HepG2 (cell line): ENCODE data around the gene STK10. TPM values are rescaled to one million over a fixed set of nuclear protein-coding genes. Genes with fewer than 3 reads are reported as not detected.

ENCODE experiments used
- ERF ChIP-seq: IDR thresholded peaks from 2 replicates; pipeline ENCODE4 v1.6.1; 2018; ENCODE audit warnings: missing biosample characterization, missing genetic modification reagents
- HNF4G ChIP-seq, 2 experiments: sonication (generic) in 1 of 2; formaldehyde crosslinking in 1 of 2; IDR thresholded peaks; 2 replicates each; pipeline versions ENCODE4 v1.4.0 to v1.6.1; 2011 to 2020; ENCODE audit warnings: borderline replicate concordance in 2 of 2, low read depth in 2 of 2, mild to moderate bottlenecking in 2 of 2, low read length in 1 of 2, missing genetic modification reagents in 1 of 2, moderate library complexity in 1 of 2
- KAT8 ChIP-seq: IDR thresholded peaks from 2 replicates; pipeline ENCODE4 v1.6.1; 2016; ENCODE audit warnings: missing genetic modification reagents, missing compliant biosample characterization
- REXO4 ChIP-seq: sonication (generic); formaldehyde crosslinking; IDR thresholded peaks from 2 replicates; pipeline ENCODE4 v1.8.0; 2022; ENCODE audit warnings: missing genetic modification reagents, mild to moderate bottlenecking, borderline replicate concordance
- SIN3A ChIP-seq: IDR thresholded peaks from 2 replicates; pipeline ENCODE4 v1.6.1; 2011; ENCODE audit warnings: low read depth, mild to moderate bottlenecking, control low read depth, low read length, borderline replicate concordance
- TBX2 ChIP-seq: sonication (generic); formaldehyde crosslinking; IDR thresholded peaks from 2 replicates; pipeline ENCODE4 v1.5.0; 2020; ENCODE audit warnings: missing genetic modification reagents, mild to moderate bottlenecking, borderline replicate concordance
- TMF1 ChIP-seq: sonication (generic); formaldehyde crosslinking; IDR thresholded peaks from 2 replicates; pipeline ENCODE4 v1.8.1; 2022; ENCODE audit warnings: low read depth, missing genetic modification reagents
- USF2 ChIP-seq, 2 experiments: sonication (generic) in 1 of 2; formaldehyde crosslinking in 1 of 2; IDR thresholded peaks; 2 replicates each; pipeline versions ENCODE4 v1.5.1 to v1.6.1; 2011 to 2020; ENCODE audit warnings: borderline replicate concordance in 1 of 2, low read depth in 1 of 2, low read length in 1 of 2, mild to moderate bottlenecking in 1 of 2, missing genetic modification reagents in 1 of 2, moderate library complexity in 1 of 2
- YEATS4 ChIP-seq: sonication (generic); formaldehyde crosslinking; IDR thresholded peaks from 2 replicates; pipeline ENCODE4 v1.4.0; 2020; ENCODE audit warnings: missing genetic modification reagents, borderline replicate concordance
- ZNF614 ChIP-seq: IDR thresholded peaks from 2 replicates; pipeline ENCODE4 v1.6.1; 2018; ENCODE audit warnings: missing biosample characterization, missing genetic modification reagents, inconsistent platforms, borderline replicate concordance
- polyA plus RNA-seq, 8 experiments: library from polyadenylated mRNA; depleted of rRNA in 3 of 8; stranded (reverse) in 7 of 8; unstranded in 1 of 8; fragments of >200 nt; fragmentation: Illumina TruSeq in 4 of 8; extraction: Trizol in 4 of 8; gene quantifications; 2 replicates each; pipeline versions ENCODE4 v1.2.1 to v1.2.3, GENCODE V29; 2011 to 2016; ENCODE audit warnings: low read depth in 4 of 8, missing spikeins in 1 of 8, mixed read lengths in 1 of 8; ENCODE audit not compliant: insufficient read depth in 1 of 8
- total RNA-seq, 5 experiments: library from RNA; depleted of rRNA; stranded (reverse); fragments of >200 nt; fragmentation: Illumina TruSeq; extraction: Trizol; gene quantifications; 2 replicates each; pipeline ENCODE4 v1.2.3, GENCODE V29; 2016; ENCODE audit warnings: low read depth in 1 of 5
- TF ChIP-seq, protein P1 (sequence below), 2 experiments: sonication (generic) in 1 of 2; formaldehyde crosslinking in 1 of 2; IDR thresholded peaks; 2 replicates each; pipeline versions ENCODE4 v1.4.0 to v1.6.1; 2018 to 2020; ENCODE audit warnings: missing genetic modification reagents in 2 of 2, borderline replicate concordance in 1 of 2, low read depth in 1 of 2, mild to moderate bottlenecking in 1 of 2, missing biosample characterization in 1 of 2
- TF ChIP-seq, protein P2 (sequence below): sonication (generic); formaldehyde crosslinking; IDR thresholded peaks from 2 replicates; pipeline ENCODE4 v1.5.0; 2020; ENCODE audit warnings: missing genetic modification reagents, mild to moderate bottlenecking, borderline replicate concordance
- TF ChIP-seq, protein P3 (sequence below): sonication (generic); formaldehyde crosslinking; IDR thresholded peaks from 2 replicates; pipeline ENCODE4 v1.4.0; 2020; ENCODE audit warnings: missing genetic modification reagents
- TF ChIP-seq, protein P4 (sequence below): sonication (generic); formaldehyde crosslinking; IDR thresholded peaks from 2 replicates; pipeline ENCODE4 v1.5.0; 2020; ENCODE audit warnings: missing genetic modification reagents
- TF ChIP-seq, protein P5 (sequence below): fragments of 450-650 bp; IDR thresholded peaks from 2 replicates; pipeline ENCODE4 v1.6.1; 2017; ENCODE audit warnings: mild to moderate bottlenecking

STK10 gene
- total and polyA plus RNA-seq, 2 of the 13 experiments (the other 11 are each of a cell fraction or from before 2014, with no cell fraction given): 7.0 to 7.2 TPM

DNA sequence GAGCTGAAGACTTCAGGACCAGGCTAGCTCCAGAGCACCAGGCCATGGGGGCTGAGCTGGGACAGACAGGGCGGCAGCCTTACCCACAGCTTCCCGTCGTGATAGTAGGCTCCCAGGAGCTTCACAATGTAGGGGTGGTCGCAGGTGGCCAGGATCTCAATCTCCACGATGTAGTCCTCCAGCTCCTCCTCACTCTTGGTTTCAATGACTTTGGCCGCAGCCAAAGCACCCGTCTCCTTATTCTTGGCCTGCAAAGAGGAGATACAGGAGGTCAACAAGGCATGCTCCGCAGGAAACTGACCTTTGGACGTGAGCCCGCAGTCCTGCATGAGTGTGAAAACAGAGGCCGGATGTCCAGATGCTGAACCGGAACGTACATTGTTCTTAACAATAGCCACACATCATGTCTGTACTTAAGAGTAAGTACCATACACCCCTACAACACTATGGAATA is 31.5 kb downstream of the STK10 start (continued):
- TF ChIP-seq, protein P1, sequence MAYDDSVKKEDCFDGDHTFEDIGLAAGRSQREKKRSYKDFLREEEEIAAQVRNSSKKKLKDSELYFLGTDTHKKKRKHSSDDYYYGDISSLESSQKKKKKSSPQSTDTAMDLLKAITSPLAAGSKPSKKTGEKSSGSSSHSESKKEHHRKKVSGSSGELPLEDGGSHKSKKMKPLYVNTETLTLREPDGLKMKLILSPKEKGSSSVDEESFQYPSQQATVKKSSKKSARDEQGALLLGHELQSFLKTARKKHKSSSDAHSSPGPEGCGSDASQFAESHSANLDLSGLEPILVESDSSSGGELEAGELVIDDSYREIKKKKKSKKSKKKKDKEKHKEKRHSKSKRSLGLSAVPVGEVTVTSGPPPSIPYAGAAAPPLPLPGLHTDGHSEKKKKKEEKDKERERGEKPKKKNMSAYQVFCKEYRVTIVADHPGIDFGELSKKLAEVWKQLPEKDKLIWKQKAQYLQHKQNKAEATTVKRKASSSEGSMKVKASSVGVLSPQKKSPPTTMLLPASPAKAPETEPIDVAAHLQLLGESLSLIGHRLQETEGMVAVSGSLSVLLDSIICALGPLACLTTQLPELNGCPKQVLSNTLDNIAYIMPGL (CRISPR knock-in tag; IDR thresholded peaks at IDR 0.05; ENCODE audit: borderline replicate concordance in 1 of 2, low read depth in 1 of 2): no peak
- peak; percentile 61; the same call in 1 of the 2 replicates for TF ChIP-seq ZNF614 (CRISPR knock-in tag)
- TF ChIP-seq YEATS4 (CRISPR knock-in tag): no peak
- TF ChIP-seq, protein P2, sequence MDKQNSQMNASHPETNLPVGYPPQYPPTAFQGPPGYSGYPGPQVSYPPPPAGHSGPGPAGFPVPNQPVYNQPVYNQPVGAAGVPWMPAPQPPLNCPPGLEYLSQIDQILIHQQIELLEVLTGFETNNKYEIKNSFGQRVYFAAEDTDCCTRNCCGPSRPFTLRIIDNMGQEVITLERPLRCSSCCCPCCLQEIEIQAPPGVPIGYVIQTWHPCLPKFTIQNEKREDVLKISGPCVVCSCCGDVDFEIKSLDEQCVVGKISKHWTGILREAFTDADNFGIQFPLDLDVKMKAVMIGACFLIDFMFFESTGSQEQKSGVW: no peak
- peak; percentile 65 for TF ChIP-seq ERF (CRISPR knock-in tag)
- no peak for TF ChIP-seq SIN3A
- peak; percentile 62; the same call in 1 of the 2 replicates for TF ChIP-seq TBX2 (CRISPR knock-in tag)
- TF ChIP-seq TMF1 (CRISPR knock-in tag): no peak
- no peak for TF ChIP-seq REXO4 (CRISPR knock-in tag)
- TF ChIP-seq, protein P3, sequence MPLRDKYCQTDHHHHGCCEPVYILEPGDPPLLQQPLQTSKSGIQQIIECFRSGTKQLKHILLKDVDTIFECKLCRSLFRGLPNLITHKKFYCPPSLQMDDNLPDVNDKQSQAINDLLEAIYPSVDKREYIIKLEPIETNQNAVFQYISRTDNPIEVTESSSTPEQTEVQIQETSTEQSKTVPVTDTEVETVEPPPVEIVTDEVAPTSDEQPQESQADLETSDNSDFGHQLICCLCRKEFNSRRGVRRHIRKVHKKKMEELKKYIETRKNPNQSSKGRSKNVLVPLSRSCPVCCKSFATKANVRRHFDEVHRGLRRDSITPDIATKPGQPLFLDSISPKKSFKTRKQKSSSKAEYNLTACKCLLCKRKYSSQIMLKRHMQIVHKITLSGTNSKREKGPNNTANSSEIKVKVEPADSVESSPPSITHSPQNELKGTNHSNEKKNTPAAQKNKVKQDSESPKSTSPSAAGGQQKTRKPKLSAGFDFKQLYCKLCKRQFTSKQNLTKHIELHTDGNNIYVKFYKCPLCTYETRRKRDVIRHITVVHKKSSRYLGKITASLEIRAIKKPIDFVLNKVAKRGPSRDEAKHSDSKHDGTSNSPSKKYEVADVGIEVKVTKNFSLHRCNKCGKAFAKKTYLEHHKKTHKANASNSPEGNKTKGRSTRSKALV (CRISPR knock-in tag): no peak
- TF ChIP-seq USF2 (IDR thresholded peaks at IDR 0.05; ENCODE audit: low read depth, low read length): no peak
- TF ChIP-seq USF2 (CRISPR knock-in tag; IDR thresholded peaks at IDR 0.05; ENCODE audit: borderline replicate concordance): no peak
- peak; percentile 39; the same call in 1 of the 2 replicates for TF ChIP-seq KAT8 (CRISPR knock-in tag)
- TF ChIP-seq HNF4G (IDR thresholded peaks at IDR 0.05; ENCODE audit: borderline replicate concordance, low read depth, low read length): peak; percentile 83
- TF ChIP-seq HNF4G (CRISPR knock-in tag; IDR thresholded peaks at IDR 0.05; ENCODE audit: borderline replicate concordance, low read depth): peak; percentile 95
- TF ChIP-seq, protein P4, sequence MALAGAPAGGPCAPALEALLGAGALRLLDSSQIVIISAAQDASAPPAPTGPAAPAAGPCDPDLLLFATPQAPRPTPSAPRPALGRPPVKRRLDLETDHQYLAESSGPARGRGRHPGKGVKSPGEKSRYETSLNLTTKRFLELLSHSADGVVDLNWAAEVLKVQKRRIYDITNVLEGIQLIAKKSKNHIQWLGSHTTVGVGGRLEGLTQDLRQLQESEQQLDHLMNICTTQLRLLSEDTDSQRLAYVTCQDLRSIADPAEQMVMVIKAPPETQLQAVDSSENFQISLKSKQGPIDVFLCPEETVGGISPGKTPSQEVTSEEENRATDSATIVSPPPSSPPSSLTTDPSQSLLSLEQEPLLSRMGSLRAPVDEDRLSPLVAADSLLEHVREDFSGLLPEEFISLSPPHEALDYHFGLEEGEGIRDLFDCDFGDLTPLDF (CRISPR knock-in tag): no peak
- TF ChIP-seq, protein P5, sequence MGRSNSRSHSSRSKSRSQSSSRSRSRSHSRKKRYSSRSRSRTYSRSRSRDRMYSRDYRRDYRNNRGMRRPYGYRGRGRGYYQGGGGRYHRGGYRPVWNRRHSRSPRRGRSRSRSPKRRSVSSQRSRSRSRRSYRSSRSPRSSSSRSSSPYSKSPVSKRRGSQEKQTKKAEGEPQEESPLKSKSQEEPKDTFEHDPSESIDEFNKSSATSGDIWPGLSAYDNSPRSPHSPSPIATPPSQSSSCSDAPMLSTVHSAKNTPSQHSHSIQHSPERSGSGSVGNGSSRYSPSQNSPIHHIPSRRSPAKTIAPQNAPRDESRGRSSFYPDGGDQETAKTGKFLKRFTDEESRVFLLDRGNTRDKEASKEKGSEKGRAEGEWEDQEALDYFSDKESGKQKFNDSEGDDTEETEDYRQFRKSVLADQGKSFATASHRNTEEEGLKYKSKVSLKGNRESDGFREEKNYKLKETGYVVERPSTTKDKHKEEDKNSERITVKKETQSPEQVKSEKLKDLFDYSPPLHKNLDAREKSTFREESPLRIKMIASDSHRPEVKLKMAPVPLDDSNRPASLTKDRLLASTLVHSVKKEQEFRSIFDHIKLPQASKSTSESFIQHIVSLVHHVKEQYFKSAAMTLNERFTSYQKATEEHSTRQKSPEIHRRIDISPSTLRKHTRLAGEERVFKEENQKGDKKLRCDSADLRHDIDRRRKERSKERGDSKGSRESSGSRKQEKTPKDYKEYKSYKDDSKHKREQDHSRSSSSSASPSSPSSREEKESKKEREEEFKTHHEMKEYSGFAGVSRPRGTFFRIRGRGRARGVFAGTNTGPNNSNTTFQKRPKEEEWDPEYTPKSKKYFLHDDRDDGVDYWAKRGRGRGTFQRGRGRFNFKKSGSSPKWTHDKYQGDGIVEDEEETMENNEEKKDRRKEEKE: no peak
